Ishikawa (cell line): ENCODE measurements around the gene PCIF1.
A peak's percentile ranks its signal among the peaks of the same experiment; 100 is the strongest.

Experiments
- CEBPB ChIP-seq: IDR thresholded peaks from 2 replicates; pipeline ENCODE4 v1.6.1; 2012
- CREB1 ChIP-seq: IDR thresholded peaks from 2 replicates; pipeline ENCODE4 v1.6.1; 2012; ENCODE audit warnings: low read depth
- EGR1 ChIP-seq: IDR thresholded peaks from 2 replicates; pipeline ENCODE4 v1.6.1; 2012
- EP300 ChIP-seq: IDR thresholded peaks from 2 replicates; pipeline ENCODE4 v1.6.1; 2012; ENCODE audit warnings: borderline replicate concordance
- FOXM1 ChIP-seq: IDR thresholded peaks from 2 replicates; pipeline ENCODE4 v1.6.1; 2012; ENCODE audit warnings: low read depth, borderline replicate concordance
- MAX ChIP-seq: IDR thresholded peaks from 2 replicates; pipeline ENCODE4 v1.6.1; 2012
- NFIC ChIP-seq: IDR thresholded peaks from 2 replicates; pipeline ENCODE4 v1.6.1; 2012
- RAD21 ChIP-seq: IDR thresholded peaks from 2 replicates; pipeline ENCODE4 v1.6.1; 2012; ENCODE audit warnings: low read depth
- REST ChIP-seq: IDR thresholded peaks from 2 replicates; pipeline ENCODE4 v1.6.1; 2012; ENCODE audit warnings: low read depth, mild to moderate bottlenecking
- TAF1 ChIP-seq: IDR thresholded peaks from 2 replicates; pipeline ENCODE4 v1.6.1; 2012; ENCODE audit warnings: low read depth, mild to moderate bottlenecking
- TCF12 ChIP-seq: IDR thresholded peaks from 2 replicates; pipeline ENCODE4 v1.6.1; 2012; ENCODE audit warnings: low read depth
- TEAD4 ChIP-seq: IDR thresholded peaks from 2 replicates; pipeline ENCODE4 v1.6.1; 2012
- USF1 ChIP-seq: IDR thresholded peaks from 2 replicates; pipeline ENCODE4 v1.6.1; 2012
- YY1 ChIP-seq: IDR thresholded peaks from 2 replicates; pipeline ENCODE4 v1.6.1; 2012; ENCODE audit warnings: low read depth
- ZBTB7A ChIP-seq: IDR thresholded peaks from 2 replicates; pipeline ENCODE4 v1.6.1; 2012; ENCODE audit warnings: low read depth

PCIF1 gene

GRCh38 chr20:45976086-45976485 lies 41.6 kb downstream of the PCIF1 start:
- TF ChIP-seq TEAD4 (no peak), RAD21 (no peak), CREB1 (no peak), USF1 (no peak), MAX (no peak), TAF1 (no peak), ZBTB7A (no peak), EP300 (no peak), REST (no peak), NFIC (no peak), EGR1 (no peak), TCF12 (no peak), FOXM1 (no peak), YY1 (no peak)

GRCh38 chr20:45981261-45981660 lies 46.8 kb downstream of the PCIF1 start:
- TF ChIP-seq TEAD4 (no peak), MAX (no peak), RAD21 (no peak), FOXM1 (no peak)

GRCh38 chr20:45983279-45983743 lies 48.8 kb downstream of the PCIF1 start:
- TF ChIP-seq MAX: no peak
- 0 out of 2 replicates have a peak, but pooled peaks have one; percentile 4 for TF ChIP-seq USF1

- TF ChIP-seq EP300: no peak
- TF ChIP-seq TCF12: no peak
- TF ChIP-seq TAF1: no peak
- no peak for TF ChIP-seq ZBTB7A
These were observed 51.1 kb downstream of the PCIF1 start for GRCh38 chr20:45985573-45985972.

- TF ChIP-seq NFIC: no peak
- TF ChIP-seq TAF1: no peak
- TF ChIP-seq FOXM1: no peak
- no peak for TF ChIP-seq CREB1
- TF ChIP-seq CEBPB: no peak
- peak; percentile 80 for TF ChIP-seq RAD21
- no peak for TF ChIP-seq REST
- TF ChIP-seq TCF12: no peak
- TF ChIP-seq EP300: no peak
- TF ChIP-seq ZBTB7A: peak; percentile 59; the same call in 1 of the 2 replicates
- TF ChIP-seq EGR1: no peak
- TF ChIP-seq MAX: no peak
- TF ChIP-seq USF1: no peak
- no peak for TF ChIP-seq YY1
- TF ChIP-seq TEAD4: no peak
These were observed 52.8 kb downstream of the PCIF1 start for GRCh38 chr20:45987108-45987780.
